ENCODE results near the gene AGAP1. TPM values are rescaled to one million over a fixed set of nuclear protein-coding genes. Genes with fewer than 3 reads are reported as not detected.

AGAP1 gene
- total RNA-seq, 2 experiments from 2014 or later: not detected

- Histone ChIP-seq H4K20me1 (ENCODE audit: insufficient read depth, low read length) (no peaks in the 10 kb centered on the region), H3K4me3 (ENCODE audit: low read depth, low read length, poor library complexity, severe bottlenecking) (no peak overlapping the region), H3K9me2 (ENCODE audit: insufficient read depth, low read length) (no peaks in the 10 kb centered on the region), H3K27ac (ENCODE audit: low read depth, low read length, poor library complexity, severe bottlenecking) (no peak overlapping the region), H3K36me3 (ENCODE audit: insufficient read depth, low read length) (no peaks in the 10 kb centered on the region), H3K79me2 (ENCODE audit: insufficient read depth, low read depth, low read length) (no peaks in the 10 kb centered on the region), H2AFZ (ENCODE audit: low read length) (no peak overlapping the region), H3K4me2 (ENCODE audit: low read length) (no peak overlapping the region), H3K9me3 (ENCODE audit: low read length) (no peaks in the 10 kb centered on the region), H3K4me1 (ENCODE audit: insufficient read depth, low read length, poor library complexity, severe bottlenecking) (no peaks in the 10 kb centered on the region)
- no TSS peak for BruUV-seq (replicated peaks)
- CTCF ChIA-PET (ENCODE audit: unreplicated experiment): no interaction called here
- DNase-seq (ENCODE audit: low spot score): no peak
- TF ChIP-seq EZH2phosphoT487 (IDR thresholded peaks at IDR 0.05; ENCODE audit: borderline replicate concordance, low read depth, low read length): no peak
- TF ChIP-seq CTCF (conservative IDR thresholded peaks at IDR 0.05; ENCODE audit: low read length): no peak
- POLR2A ChIA-PET: no interaction called here
- intact Hi-C loops (cut with micrococcal nuclease; ENCODE audit: unreplicated experiment): no loop called here
These were observed 946 bp upstream of the AGAP1 start for GRCh38 chr2:235492850-235493344.

- ChIA-PET CTCF (ENCODE audit: unreplicated experiment) (no interaction called here), POLR2A (no interaction called here)
- Histone ChIP-seq H3K36me3 (ENCODE audit: insufficient read depth, low read length) (no peaks in the 10 kb centered on the region), H3K4me1 (ENCODE audit: insufficient read depth, low read length, poor library complexity, severe bottlenecking) (no peaks in the 10 kb centered on the region), H3K4me2 (ENCODE audit: low read length) (no peak overlapping the region), H2AFZ (ENCODE audit: low read length) (no peak overlapping the region), H3K9me3 (ENCODE audit: low read length) (no peaks in the 10 kb centered on the region), H3K27ac (ENCODE audit: low read depth, low read length, poor library complexity, severe bottlenecking) (no peak overlapping the region), H3K4me3 (ENCODE audit: low read depth, low read length, poor library complexity, severe bottlenecking) (no peak overlapping the region), H3K79me2 (ENCODE audit: insufficient read depth, low read depth, low read length) (no peaks in the 10 kb centered on the region), H3K9me2 (ENCODE audit: insufficient read depth, low read length) (no peaks in the 10 kb centered on the region), H4K20me1 (ENCODE audit: insufficient read depth, low read length) (no peaks in the 10 kb centered on the region)
- TF ChIP-seq EZH2phosphoT487 (IDR thresholded peaks at IDR 0.05; ENCODE audit: borderline replicate concordance, low read depth, low read length) (no peak), CTCF (conservative IDR thresholded peaks at IDR 0.05; ENCODE audit: low read length) (no peak)
- no TSS peak for BruUV-seq (replicated peaks)
- intact Hi-C loops (cut with micrococcal nuclease; ENCODE audit: unreplicated experiment): no loop called here
- no peak for DNase-seq (ENCODE audit: low spot score)
These were observed 455 bp upstream of the AGAP1 start for GRCh38 chr2:235493402-235493774.

DNA sequence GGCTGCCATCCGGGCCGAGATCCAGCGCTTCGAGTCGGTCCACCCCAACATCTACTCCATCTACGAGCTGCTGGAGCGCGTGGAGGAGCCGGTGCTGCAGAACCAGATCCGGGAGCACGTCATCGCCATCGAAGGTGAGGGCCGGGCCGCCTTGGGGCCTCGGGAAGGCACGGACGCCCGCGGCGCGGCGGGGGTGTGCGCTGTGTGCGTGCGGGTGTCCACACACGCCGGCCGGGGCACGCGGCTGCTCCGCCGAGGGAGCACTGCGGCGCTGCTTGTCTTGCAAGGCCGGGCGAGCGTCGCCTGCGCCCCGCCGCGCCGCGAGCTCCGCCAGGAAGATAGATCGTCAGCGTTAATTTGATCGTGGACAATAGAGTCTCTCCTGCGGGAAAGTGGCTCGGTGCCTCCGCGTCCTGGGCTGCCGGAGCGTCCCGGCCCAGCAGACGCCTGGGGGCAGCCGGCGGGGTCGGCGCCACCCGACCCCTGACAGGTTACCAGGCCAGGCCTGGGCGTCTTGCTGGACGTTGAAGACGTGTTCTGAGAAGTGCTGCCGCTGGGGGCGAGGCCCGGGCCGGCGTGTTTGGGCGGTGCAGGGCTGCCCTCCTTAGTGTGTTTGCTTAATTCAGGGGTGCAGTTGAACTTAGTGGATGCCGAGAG lies 1.0 kb downstream of the AGAP1 start:
- Histone ChIP-seq H3K4me2 (ENCODE audit: low read length) (no peak overlapping the region), H3K36me3 (ENCODE audit: insufficient read depth, low read length) (no peaks in the 10 kb centered on the region), H2AFZ (ENCODE audit: low read length) (no peak overlapping the region), H3K4me3 (ENCODE audit: low read depth, low read length, poor library complexity, severe bottlenecking) (no peak overlapping the region), H3K27ac (ENCODE audit: low read depth, low read length, poor library complexity, severe bottlenecking) (no peak overlapping the region), H4K20me1 (ENCODE audit: insufficient read depth, low read length) (no peaks in the 10 kb centered on the region), H3K79me2 (ENCODE audit: insufficient read depth, low read depth, low read length) (no peaks in the 10 kb centered on the region), H3K9me3 (ENCODE audit: low read length) (no peaks in the 10 kb centered on the region), H3K4me1 (ENCODE audit: insufficient read depth, low read length, poor library complexity, severe bottlenecking) (no peaks in the 10 kb centered on the region), H3K9me2 (ENCODE audit: insufficient read depth, low read length) (no peaks in the 10 kb centered on the region)
- DNase-seq (ENCODE audit: low spot score): no peak
- intact Hi-C loops (cut with micrococcal nuclease; ENCODE audit: unreplicated experiment): no loop called here
- ChIA-PET CTCF (ENCODE audit: unreplicated experiment) (no interaction called here), POLR2A (no interaction called here)
- TF ChIP-seq CTCF (conservative IDR thresholded peaks at IDR 0.05; ENCODE audit: low read length) (no peak), EZH2phosphoT487 (IDR thresholded peaks at IDR 0.05; ENCODE audit: borderline replicate concordance, low read depth, low read length) (no peak)
- BruUV-seq (replicated peaks): no TSS peak

Data from OCI-LY7 (cell line).